HCT116 (cell line): Measurements from ENCODE around the gene IFT122. TPM values are rescaled to one million over a fixed set of nuclear protein-coding genes. Genes with fewer than 3 reads are reported as not detected.

Experiments used
- ATAC-seq: fragments of 200-7000 bp; cut with Tn5 transposase; 2 replicates; pipeline ENCODE4 v1.9.1; 2020; ENCODE audit warnings: mild to moderate bottlenecking, moderate library complexity
- BruUV-seq: library from RNA; stranded (reverse); fragments of 400-500 nt; replicated peaks from 2 replicates; lab custom pipeline; 2021; lab: Mats Ljungman, UMichigan
- CTCF ChIA-PET: fragments of 300-600 bp; sonication (Branson Sonifier 250); formaldehyde crosslinking; loops from one replicate; lab custom pipeline; 2021; ENCODE audit warnings: antibody characterized with exemption; lab: Charles Lee
- POLR2A ChIA-PET: fragments of 300-600, 350-600 bp; sonication (Branson Sonifier 250); formaldehyde crosslinking; loops from one replicate; lab custom pipeline; 2021; ENCODE audit warnings: antibody characterized with exemption; lab: Charles Lee
- RAD21 ChIA-PET, 2 experiments: fragments of 300-600 bp; sonication (Branson Sonifier 250); formaldehyde crosslinking; loops; one replicate each; lab custom pipeline; 2023; ENCODE audit warnings: low total read pairs in 2 of 2; ENCODE audit not compliant: uncharacterized antibody in 2 of 2, unreplicated experiment in 2 of 2, low non-redundant PET in 1 of 2; lab: Charles Lee
- DNase-seq: peaks from one replicate; pipeline ENCODE4 v3.0.0-alpha.2; 2010; ENCODE audit warnings: low read depth, low spot score
- H2AFZ ChIP-seq: fragments of 200-600 bp; shearing (Covaris generic), sonication (generic); 2 replicates; pipeline ENCODE4 v1.6.1; 2017; ENCODE audit warnings: low read depth, mixed run types, mixed read lengths, antibody characterized with exemption, low read length; ENCODE audit not compliant: poor library complexity, severe bottlenecking
- H3K27ac ChIP-seq: 2 replicates; pipeline ENCODE4 v1.5.1; 2012; ENCODE audit warnings: low read depth, low read length
- H3K27me3 ChIP-seq: fragments of 200-600 bp; sonication (generic); 2 replicates; pipeline ENCODE4 v1.6.1; 2016; ENCODE audit warnings: mixed run types, low read length, mixed read lengths; ENCODE audit not compliant: insufficient read depth
- H3K36me3 ChIP-seq, 2 experiments: fragments of 200-500 bp in 1 of 2; fragments of 200-600 bp in 1 of 2; sonication (Bioruptor generic) in 1 of 2; sonication (generic) in 1 of 2; 2 replicates each; pipeline versions ENCODE4 v1.5.1 to v1.6.1; 2014 to 2016; ENCODE audit warnings: low read length in 2 of 2, inconsistent platforms in 1 of 2, mixed read lengths in 1 of 2, mixed run types in 1 of 2; ENCODE audit not compliant: insufficient read depth in 2 of 2, control insufficient read depth in 1 of 2
- H3K4me1 ChIP-seq, 2 experiments: fragments of 200-600 bp in 1 of 2; sonication (generic) in 1 of 2; 2 replicates each; pipeline versions ENCODE4 v1.5.1 to v1.6.1; 2012 to 2017; ENCODE audit warnings: low read length in 2 of 2, inconsistent platforms in 1 of 2, mild to moderate bottlenecking in 1 of 2, mixed read lengths in 1 of 2, mixed run types in 1 of 2, moderate library complexity in 1 of 2; ENCODE audit not compliant: insufficient read depth in 2 of 2, control insufficient read depth in 1 of 2
- H3K4me2 ChIP-seq: fragments of 200-600 bp; sonication (generic); 2 replicates; pipeline ENCODE4 v1.6.1; 2017; ENCODE audit warnings: mixed run types, low read length, mixed read lengths
- H3K4me3 ChIP-seq, 2 experiments: fragments of 200-600 bp in 1 of 2; sonication (generic) in 1 of 2; replicated peaks in 1 of 2; 2 replicates each; pipeline ENCODE4 v1.5.1; 2011 to 2016; ENCODE audit warnings: low read length in 2 of 2, control low read depth in 1 of 2, low read depth in 1 of 2, mild to moderate bottlenecking in 1 of 2, mixed read lengths in 1 of 2, mixed run types in 1 of 2
- H3K79me2 ChIP-seq: fragments of 200-600 bp; sonication (generic); 2 replicates; pipeline ENCODE4 v1.6.1; 2017; ENCODE audit warnings: mild to moderate bottlenecking, mixed run types, low read length, moderate library complexity, mixed read lengths; ENCODE audit not compliant: insufficient read depth
- H3K9ac ChIP-seq: fragments of 200-600 bp; sonication (generic); 2 replicates; pipeline ENCODE4 v1.6.1; 2016; ENCODE audit warnings: low read length, mixed read lengths
- H3K9me2 ChIP-seq: fragments of 200-600 bp; sonication (generic), shearing (Covaris generic); 2 replicates; pipeline ENCODE4 v1.6.1; 2017; ENCODE audit warnings: mixed run types, mild to moderate bottlenecking, moderate library complexity; ENCODE audit not compliant: insufficient read depth
- H3K9me3 ChIP-seq, 2 experiments: fragments of 200-500 bp in 1 of 2; fragments of 200-600 bp in 1 of 2; sonication (Bioruptor generic) in 1 of 2; sonication (generic) in 1 of 2; 2 replicates each; pipeline ENCODE4 v1.6.1; 2014 to 2017; ENCODE audit warnings: low read length in 2 of 2, mixed read lengths in 2 of 2, inconsistent platforms in 1 of 2, low read depth in 1 of 2, mild to moderate bottlenecking in 1 of 2, mixed run types in 1 of 2, moderate library complexity in 1 of 2; ENCODE audit not compliant: control insufficient read depth in 1 of 2, insufficient read depth in 1 of 2
- H4K20me1 ChIP-seq: fragments of 200-600 bp; sonication (generic), shearing (Covaris generic); 2 replicates; pipeline ENCODE4 v1.6.1; 2017; ENCODE audit warnings: mixed run types, mild to moderate bottlenecking, moderate library complexity; ENCODE audit not compliant: insufficient read depth
- CEBPB ChIP-seq: IDR thresholded peaks from 2 replicates; pipeline ENCODE4 v1.6.1; 2012; ENCODE audit warnings: low read depth
- EGR1 ChIP-seq: IDR thresholded peaks from 2 replicates; pipeline ENCODE4 v1.6.1; 2012; ENCODE audit warnings: low read depth
- ELF1 ChIP-seq: IDR thresholded peaks from 2 replicates; pipeline ENCODE4 v1.6.1; 2012; ENCODE audit warnings: low read depth, borderline replicate concordance
- JUND ChIP-seq: IDR thresholded peaks from 2 replicates; pipeline ENCODE4 v1.6.1; 2012
- POLR2A ChIP-seq: IDR thresholded peaks from 2 replicates; pipeline ENCODE4 v1.7.0; 2011; ENCODE audit warnings: borderline replicate concordance; ENCODE audit not compliant: insufficient read depth, insufficient read length; ENCODE audit errors: extremely low read depth
- SIN3A ChIP-seq: IDR thresholded peaks from 2 replicates; pipeline ENCODE4 v1.6.1; 2012; ENCODE audit warnings: low read depth
- SRF ChIP-seq: IDR thresholded peaks from 2 replicates; pipeline ENCODE4 v1.6.1; 2012; ENCODE audit warnings: low read depth
- TCF7L2 ChIP-seq: IDR thresholded peaks from 2 replicates; pipeline ENCODE4 v1.7.0; 2011; ENCODE audit warnings: borderline replicate concordance, inconsistent platforms; ENCODE audit not compliant: insufficient read depth, insufficient read length; ENCODE audit errors: extremely low read depth
- YY1 ChIP-seq: IDR thresholded peaks from 2 replicates; pipeline ENCODE4 v1.6.1; 2011; ENCODE audit warnings: low read length, low read depth, moderate library complexity, mild to moderate bottlenecking; ENCODE audit not compliant: insufficient replicate concordance; ENCODE audit errors: extremely low read depth
- ZFX ChIP-seq: fragments of 450-650 bp; IDR thresholded peaks from 2 replicates; pipeline ENCODE4 v1.6.1; 2017
- ZNF274 ChIP-seq: fragments of 200-500 bp; sonication (Bioruptor generic); IDR thresholded peaks from 2 replicates; pipeline ENCODE4 v1.6.1; 2014; ENCODE audit warnings: mild to moderate bottlenecking, low read depth, low read length, inconsistent platforms
- intact Hi-C: fragments of 100-400 bp; cut with micrococcal nuclease; formaldehyde crosslinking; loops from 2 replicates; pipeline ENCODE4 v1.10.0; 2022
- total RNA-seq: library from RNA; stranded (reverse); gene quantifications from one replicate; pipeline ENCODE4 v1.2.1, GENCODE V29; 2021; ENCODE audit not compliant: unreplicated experiment
- TF ChIP-seq, protein P1 (sequence below): IDR thresholded peaks from 2 replicates; pipeline ENCODE4 v1.6.1; 2012; ENCODE audit warnings: low read depth
- TF ChIP-seq, protein P2 (sequence below): IDR thresholded peaks from 2 replicates; pipeline ENCODE4 v1.6.1; 2012

Gene IFT122
- total RNA-seq, 1 experiment from 2014 or later = 21.4 TPM

DNA sequence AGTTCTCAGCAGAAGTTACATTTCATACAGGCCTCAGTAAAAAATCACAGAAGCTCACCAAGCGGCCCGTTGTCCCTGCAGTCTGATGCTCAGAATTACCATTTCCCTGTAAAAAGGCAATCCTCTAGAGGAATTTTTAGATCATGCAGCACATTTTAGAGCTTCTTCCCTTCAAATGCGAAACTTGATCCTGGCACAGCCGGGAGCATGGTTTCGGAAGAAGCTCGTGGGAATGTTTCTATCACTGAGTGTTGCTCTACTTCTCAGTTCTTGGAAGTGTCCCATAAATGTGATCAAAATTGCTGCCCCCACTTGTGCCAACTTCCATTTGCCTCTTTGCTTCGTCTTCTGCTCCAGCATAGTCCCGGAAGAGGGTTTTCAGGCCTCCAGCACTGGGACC is 99.2 kb downstream of the IFT122 start:
- DNase-seq (no peak), ATAC-seq (no peak)
- H3K4me1 ChIP-seq = peaks cover 0 to 4% of the 10 kb centered on the region in 2 experiments; a peak in 1 of 4 replicates
- TF ChIP-seq CEBPB (no peak), EGR1 (no peak), POLR2A (no peak), SIN3A (no peak)
- TF ChIP-seq, protein P1, sequence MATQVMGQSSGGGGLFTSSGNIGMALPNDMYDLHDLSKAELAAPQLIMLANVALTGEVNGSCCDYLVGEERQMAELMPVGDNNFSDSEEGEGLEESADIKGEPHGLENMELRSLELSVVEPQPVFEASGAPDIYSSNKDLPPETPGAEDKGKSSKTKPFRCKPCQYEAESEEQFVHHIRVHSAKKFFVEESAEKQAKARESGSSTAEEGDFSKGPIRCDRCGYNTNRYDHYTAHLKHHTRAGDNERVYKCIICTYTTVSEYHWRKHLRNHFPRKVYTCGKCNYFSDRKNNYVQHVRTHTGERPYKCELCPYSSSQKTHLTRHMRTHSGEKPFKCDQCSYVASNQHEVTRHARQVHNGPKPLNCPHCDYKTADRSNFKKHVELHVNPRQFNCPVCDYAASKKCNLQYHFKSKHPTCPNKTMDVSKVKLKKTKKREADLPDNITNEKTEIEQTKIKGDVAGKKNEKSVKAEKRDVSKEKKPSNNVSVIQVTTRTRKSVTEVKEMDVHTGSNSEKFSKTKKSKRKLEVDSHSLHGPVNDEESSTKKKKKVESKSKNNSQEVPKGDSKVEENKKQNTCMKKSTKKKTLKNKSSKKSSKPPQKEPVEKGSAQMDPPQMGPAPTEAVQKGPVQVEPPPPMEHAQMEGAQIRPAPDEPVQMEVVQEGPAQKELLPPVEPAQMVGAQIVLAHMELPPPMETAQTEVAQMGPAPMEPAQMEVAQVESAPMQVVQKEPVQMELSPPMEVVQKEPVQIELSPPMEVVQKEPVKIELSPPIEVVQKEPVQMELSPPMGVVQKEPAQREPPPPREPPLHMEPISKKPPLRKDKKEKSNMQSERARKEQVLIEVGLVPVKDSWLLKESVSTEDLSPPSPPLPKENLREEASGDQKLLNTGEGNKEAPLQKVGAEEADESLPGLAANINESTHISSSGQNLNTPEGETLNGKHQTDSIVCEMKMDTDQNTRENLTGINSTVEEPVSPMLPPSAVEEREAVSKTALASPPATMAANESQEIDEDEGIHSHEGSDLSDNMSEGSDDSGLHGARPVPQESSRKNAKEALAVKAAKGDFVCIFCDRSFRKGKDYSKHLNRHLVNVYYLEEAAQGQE = no peak
- H4K20me1 ChIP-seq = no peaks in the 10 kb centered on the region
- intact Hi-C loops = no loop called here
- H3K4me3 ChIP-seq = no peak overlapping the region
- RAD21 ChIA-PET = no interaction called here
- no peaks in the 10 kb centered on the region for H3K27me3 ChIP-seq
- H3K79me2 ChIP-seq = no peaks in the 10 kb centered on the region
- no peak overlapping the region for H2AFZ ChIP-seq
- no TSS peak for BruUV-seq
- POLR2A ChIA-PET = no interaction called here
- H3K9me2 ChIP-seq = no peaks in the 10 kb centered on the region
- H3K4me2 ChIP-seq = no peak overlapping the region
- H3K27ac ChIP-seq = no peak overlapping the region
- CTCF ChIA-PET = no interaction called here
- no peak overlapping the region for H3K9ac ChIP-seq
- H3K9me3 ChIP-seq = no peaks in the 10 kb centered on the region
- H3K36me3 ChIP-seq = no peaks in the 10 kb centered on the region

DNA sequence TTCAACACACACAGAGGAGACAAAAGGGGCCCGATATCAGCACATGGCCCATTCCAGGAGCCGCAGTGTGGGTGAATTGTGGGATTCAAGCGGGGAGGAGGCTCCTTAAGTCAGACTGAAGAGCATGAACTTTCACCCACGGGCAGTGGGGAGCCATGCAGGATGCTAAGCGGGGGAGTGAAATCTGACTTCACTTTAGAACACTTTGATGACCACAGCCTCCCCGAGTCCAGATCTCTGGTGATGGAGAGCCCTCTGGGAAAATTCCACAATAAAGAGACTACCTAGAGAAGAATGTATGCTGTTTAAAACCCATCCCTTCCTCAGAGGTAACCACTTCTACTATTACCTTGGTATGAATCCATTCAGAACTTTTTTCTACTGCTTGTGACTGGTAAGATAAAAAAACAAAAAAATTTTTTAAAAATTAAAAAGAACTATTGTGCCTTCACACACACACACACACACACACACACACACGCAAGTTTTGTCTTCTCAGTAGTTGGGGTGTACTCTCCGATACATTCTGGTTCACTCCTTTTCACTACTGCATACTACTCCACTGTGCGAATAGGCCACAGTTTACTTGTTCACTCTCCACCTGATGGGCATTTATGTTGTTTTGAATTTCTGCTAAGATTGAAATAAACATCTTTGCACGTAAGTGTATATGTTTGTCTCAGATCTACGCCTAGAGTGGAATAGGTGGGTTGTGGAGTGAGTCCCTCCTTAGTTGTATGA is 100.9 kb downstream of the IFT122 start:
- POLR2A ChIA-PET = no interaction called here
- intact Hi-C loops = no loop called here
- H3K36me3 ChIP-seq = no peaks in the 10 kb centered on the region
- RAD21 ChIA-PET = no interaction called here
- H3K27me3 ChIP-seq = no peaks in the 10 kb centered on the region
- no peaks in the 10 kb centered on the region for H3K4me1 ChIP-seq
- no peaks in the 10 kb centered on the region for H3K9me2 ChIP-seq
- H3K27ac ChIP-seq = no peak overlapping the region
- H2AFZ ChIP-seq = no peak overlapping the region
- H3K9me3 ChIP-seq = no peaks in the 10 kb centered on the region
- H3K9ac ChIP-seq = no peak overlapping the region
- no peak overlapping the region for H3K4me3 ChIP-seq
- ATAC-seq = no peak
- CTCF ChIA-PET = no interaction called here
- no peaks in the 10 kb centered on the region for H3K79me2 ChIP-seq
- DNase-seq = no peak
- H4K20me1 ChIP-seq = no peaks in the 10 kb centered on the region
- no TSS peak for BruUV-seq
- H3K4me2 ChIP-seq = no peak overlapping the region
- TF ChIP-seq ZNF274 (no peak), EGR1 (no peak), ZFX (no peak), SRF (no peak), JUND (no peak), YY1 (no peak), TCF7L2 (no peak), ELF1 (no peak)
- TF ChIP-seq, protein P1 = no peak
- TF ChIP-seq, protein P2, sequence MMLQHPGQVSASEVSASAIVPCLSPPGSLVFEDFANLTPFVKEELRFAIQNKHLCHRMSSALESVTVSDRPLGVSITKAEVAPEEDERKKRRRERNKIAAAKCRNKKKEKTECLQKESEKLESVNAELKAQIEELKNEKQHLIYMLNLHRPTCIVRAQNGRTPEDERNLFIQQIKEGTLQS = no peak
